AG10803 (cell line): ENCODE measurements around the gene LRRN3.
A peak's percentile ranks its signal among the peaks of the same experiment; 100 is the strongest.

Experiments used
- DNase-seq: peaks from one replicate; pipeline ENCODE4 v3.0.0; 2010; ENCODE audit warnings: low read depth
- H3K4me3 ChIP-seq: 2 replicates; pipeline ENCODE4 v1.5.1; 2011; ENCODE audit warnings: mild to moderate bottlenecking, low read length, control low read depth
- TF ChIP-seq, protein P1 (sequence below): conservative IDR thresholded peaks from 2 replicates; pipeline ENCODE4 v1.5.1; 2011; ENCODE audit warnings: mild to moderate bottlenecking, low read length, control low read depth, inconsistent platforms

LRRN3 gene

DNA sequence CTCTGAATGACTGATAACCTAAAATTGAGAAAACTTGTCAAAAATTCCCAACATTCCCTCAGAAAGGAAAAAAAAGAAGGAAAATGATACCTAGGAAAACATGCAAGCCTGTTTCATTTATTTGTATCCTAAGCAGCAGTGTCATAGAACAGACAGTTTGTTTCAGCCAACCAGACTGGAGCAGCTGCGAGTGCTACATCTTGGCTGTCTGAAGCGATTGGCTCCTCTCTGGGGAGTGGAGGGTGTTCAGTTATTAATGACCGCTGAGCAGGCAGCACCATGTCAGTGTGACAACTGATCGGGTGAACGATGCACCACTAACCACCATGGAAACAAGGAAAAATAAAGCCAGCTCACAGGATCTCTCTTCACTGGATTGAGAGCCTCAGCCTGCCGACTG, at the start of gene LRRN3:
Gene LRRN3, plus strand, starts transcription at position 282 of the 400 bp plus-strand sequence. CDS start 31,646 bp downstream, outside the sequence.
- H3K4me3 ChIP-seq = peak within 1 kb of the TSS; percentile 48
- TF ChIP-seq, protein P1, sequence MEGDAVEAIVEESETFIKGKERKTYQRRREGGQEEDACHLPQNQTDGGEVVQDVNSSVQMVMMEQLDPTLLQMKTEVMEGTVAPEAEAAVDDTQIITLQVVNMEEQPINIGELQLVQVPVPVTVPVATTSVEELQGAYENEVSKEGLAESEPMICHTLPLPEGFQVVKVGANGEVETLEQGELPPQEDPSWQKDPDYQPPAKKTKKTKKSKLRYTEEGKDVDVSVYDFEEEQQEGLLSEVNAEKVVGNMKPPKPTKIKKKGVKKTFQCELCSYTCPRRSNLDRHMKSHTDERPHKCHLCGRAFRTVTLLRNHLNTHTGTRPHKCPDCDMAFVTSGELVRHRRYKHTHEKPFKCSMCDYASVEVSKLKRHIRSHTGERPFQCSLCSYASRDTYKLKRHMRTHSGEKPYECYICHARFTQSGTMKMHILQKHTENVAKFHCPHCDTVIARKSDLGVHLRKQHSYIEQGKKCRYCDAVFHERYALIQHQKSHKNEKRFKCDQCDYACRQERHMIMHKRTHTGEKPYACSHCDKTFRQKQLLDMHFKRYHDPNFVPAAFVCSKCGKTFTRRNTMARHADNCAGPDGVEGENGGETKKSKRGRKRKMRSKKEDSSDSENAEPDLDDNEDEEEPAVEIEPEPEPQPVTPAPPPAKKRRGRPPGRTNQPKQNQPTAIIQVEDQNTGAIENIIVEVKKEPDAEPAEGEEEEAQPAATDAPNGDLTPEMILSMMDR = no peak
- DNase-seq = peak; percentile 32

- TF ChIP-seq, protein P1 = no peak
- DNase-seq = no peak
- no peak overlapping the region for H3K4me3 ChIP-seq
Measured at GRCh38 chr7:111041577-111041976, 49.4 kb upstream of the LRRN3 start.

DNA sequence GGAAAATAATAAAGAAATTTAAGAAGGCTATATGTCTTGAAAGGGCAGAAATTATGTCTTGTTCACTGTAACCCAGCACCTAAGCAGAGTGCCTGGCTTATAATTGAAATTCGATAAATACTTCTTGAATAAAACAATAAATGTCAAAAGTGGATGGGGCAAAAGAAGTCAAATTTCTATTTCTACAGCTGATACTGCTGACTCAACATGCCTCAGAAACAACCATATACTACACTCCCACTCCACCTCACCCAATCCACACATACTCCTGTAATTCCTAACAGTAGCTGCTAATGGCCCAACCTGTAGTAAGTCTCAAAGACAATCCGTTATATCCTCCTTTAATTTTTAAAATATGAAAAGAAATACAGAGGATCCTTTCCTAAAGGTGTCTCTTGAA, 48.1 kb upstream of the LRRN3 start:
- TF ChIP-seq, protein P1 = no peak
- H3K4me3 ChIP-seq = no peak overlapping the region
- no peak for DNase-seq

DNA sequence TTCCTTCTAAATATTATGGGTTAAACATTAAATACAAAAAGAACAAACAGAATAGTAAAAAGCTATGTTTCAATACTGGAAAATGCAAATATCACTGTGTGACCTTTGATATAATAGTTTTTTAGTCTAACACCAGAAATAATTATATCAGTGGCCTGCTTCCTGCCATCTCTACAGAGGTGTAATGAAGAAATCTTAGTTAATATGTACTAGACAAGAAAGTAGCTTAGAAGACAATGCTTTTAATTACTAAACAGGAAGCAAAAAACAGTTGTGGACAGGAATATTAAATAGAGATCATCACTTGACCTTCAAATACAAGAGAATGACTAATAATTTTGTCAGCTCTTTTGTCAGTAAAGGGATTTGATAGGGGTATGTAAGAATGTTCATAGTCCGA, 47.4 kb upstream of the LRRN3 start:
- no peak overlapping the region for H3K4me3 ChIP-seq
- TF ChIP-seq, protein P1 = no peak
- no peak for DNase-seq

GRCh38 chr7:111045449-111045848, 45.5 kb upstream of the LRRN3 start:
- TF ChIP-seq, protein P1 = no peak
- no peak overlapping the region for H3K4me3 ChIP-seq
- peak; percentile 39 for DNase-seq

GRCh38 chr7:111047595-111047994, 43.3 kb upstream of the LRRN3 start:
- TF ChIP-seq, protein P1 = no peak
- H3K4me3 ChIP-seq = no peak overlapping the region
- no peak for DNase-seq

DNA sequence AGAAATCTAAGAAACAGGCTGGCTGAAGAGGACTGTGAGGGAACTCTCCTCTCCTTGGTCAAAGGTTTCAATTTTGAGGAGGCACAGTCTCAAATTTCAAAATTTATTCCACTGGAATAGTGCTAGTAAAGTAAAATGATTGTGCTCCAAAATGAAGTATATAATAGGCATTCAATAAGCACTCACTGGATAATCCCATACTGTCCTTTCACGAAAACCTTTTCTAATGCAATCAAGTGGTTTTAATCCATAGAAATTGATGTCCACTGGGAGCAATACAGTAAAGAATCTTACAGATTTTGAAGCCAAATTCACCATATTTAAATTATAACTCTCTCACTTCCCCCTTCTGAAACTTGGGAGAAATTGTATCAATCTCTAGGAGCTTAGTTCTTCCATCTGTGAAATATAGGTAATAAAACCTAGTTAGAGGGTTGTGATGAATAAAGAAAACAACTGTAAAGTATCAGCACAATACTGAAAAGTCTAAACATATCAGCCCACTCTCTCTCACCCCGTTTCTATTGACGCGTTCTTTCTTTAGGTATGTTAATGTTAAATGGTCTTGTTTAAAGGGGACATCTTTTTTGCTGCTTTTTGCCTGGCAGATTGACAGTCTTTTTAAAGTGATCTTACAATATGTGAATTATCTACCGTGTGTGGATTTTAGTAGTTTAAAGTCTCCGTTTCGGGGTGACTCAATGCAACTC, 40.8 kb upstream of the LRRN3 start:
- DNase-seq = no peak
- TF ChIP-seq, protein P1 = no peak

More for the DNA sequence above, 40.8 kb upstream of the LRRN3 start:
- H3K4me3 ChIP-seq = no peak overlapping the region
